T-cell (primary cell): ENCODE data around the gene ERICH3. TPM values are rescaled to one million over a fixed set of nuclear protein-coding genes. Genes with fewer than 3 reads are reported as not detected.
A peak's percentile ranks its signal among the peaks of the same experiment; 100 is the strongest.

Experiments
- ATAC-seq, 4 experiments: fragments of 200-7000 bp in 3 of 4; fragments of 150-1000 bp in 1 of 4; cut with Tn5 transposase; replicated peaks in 1 of 4; 1 replicate in 3 of 4; 2 replicates in 1 of 4; pipeline ENCODE4 v1.10.0; 2021; ENCODE audit warnings: moderate library complexity in 3 of 4, mild to moderate bottlenecking in 2 of 4, moderate number of reproducible peaks in 1 of 4
- CTCF ChIA-PET, 2 donors: fragments of 300-600 bp; sonication (Branson Sonifier 250); formaldehyde crosslinking; loops; one replicate each; lab custom pipeline; 2022; ENCODE audit warnings: antibody characterized with exemption in 2 of 2; lab: Charles Lee
- POLR2A ChIA-PET, 2 donors: fragments of 300-600 bp; sonication (Branson Sonifier 250); formaldehyde crosslinking; loops; one replicate each; lab custom pipeline; 2022; ENCODE audit warnings: antibody characterized with exemption in 2 of 2; lab: Charles Lee
- DNase-seq, 35 experiments: peaks; one replicate each; pipeline versions ENCODE4 v3.0.0 to v3.0.0-alpha.2; 2013 to 2023
- H3K27ac ChIP-seq: one replicate; pipeline ENCODE4 v1.5.1; 2013; ENCODE audit warnings: low read length
- H3K27me3 ChIP-seq, 2 experiments: replicated peaks in 1 of 2; 1 replicate in 1 of 2; 2 replicates in 1 of 2; pipeline versions ENCODE4 v1.6.1 to v1.7.0; 2013; ENCODE audit warnings: low read length in 1 of 2, mixed read lengths in 1 of 2; ENCODE audit not compliant: control insufficient read depth in 2 of 2, insufficient read depth in 2 of 2; ENCODE audit errors: extremely low read depth in 1 of 2
- H3K36me3 ChIP-seq, 2 donors: 1 replicate in 1 of 2; 2 replicates in 1 of 2; pipeline versions ENCODE4 v1.6.1 to v1.7.0; 2013; ENCODE audit warnings: low read length in 1 of 2; ENCODE audit not compliant: control insufficient read depth in 2 of 2, insufficient read depth in 1 of 2; ENCODE audit errors: extremely low read depth in 1 of 2
- H3K4me1 ChIP-seq, 2 experiments: 1 replicate in 1 of 2; 2 replicates in 1 of 2; pipeline versions ENCODE4 v1.6.1 to v1.7.0; 2013; ENCODE audit warnings: low read length in 2 of 2, mixed read lengths in 1 of 2; ENCODE audit not compliant: insufficient read depth in 2 of 2, control insufficient read depth in 1 of 2; ENCODE audit errors: extremely low read depth in 1 of 2
- H3K4me3 ChIP-seq, 2 donors: 1 replicate in 1 of 2; 2 replicates in 1 of 2; pipeline versions ENCODE4 v1.5.1 to v1.7.0; 2013; ENCODE audit warnings: mild to moderate bottlenecking in 2 of 2, low read length in 1 of 2, moderate library complexity in 1 of 2; ENCODE audit not compliant: control insufficient read depth in 1 of 2; ENCODE audit errors: extremely low read depth in 1 of 2
- H3K9me3 ChIP-seq: 2 replicates; pipeline ENCODE4 v1.7.0; 2013
- H3K27ac Mint-ChIP-seq, 2 donors: one replicate each; pipeline ENCODE4 v1.8.0; 2020 to 2021; ENCODE audit warnings: mild to moderate bottlenecking in 2 of 2, mixed read lengths in 2 of 2
- H3K27me3 Mint-ChIP-seq, 2 donors: one replicate each; pipeline ENCODE4 v1.8.0; 2021 to 2022; ENCODE audit warnings: mixed read lengths in 2 of 2
- H3K36me3 Mint-ChIP-seq: one replicate; pipeline ENCODE4 v1.8.0; 2021; ENCODE audit warnings: mixed read lengths
- H3K4me1 Mint-ChIP-seq, 3 donors: one replicate each; pipeline ENCODE4 v1.8.0; 2020 to 2022; ENCODE audit warnings: mixed read lengths in 3 of 3, mild to moderate bottlenecking in 1 of 3
- H3K4me3 Mint-ChIP-seq, 3 donors: one replicate each; pipeline ENCODE4 v1.8.0; 2020 to 2022; ENCODE audit warnings: mild to moderate bottlenecking in 3 of 3, mixed read lengths in 3 of 3, moderate library complexity in 3 of 3
- H3K9me3 Mint-ChIP-seq, 3 donors: one replicate each; pipeline ENCODE4 v1.8.0; 2020 to 2022; ENCODE audit warnings: mixed read lengths in 3 of 3
- WGBS: methylation state at CpG from one replicate; pipeline ENCODE4 v1.1.5; 2013; ENCODE audit warnings: missing lambda C conversion rate; ENCODE audit not compliant: insufficient coverage; 5-methylcytosine and 5-hydroxymethylcytosine counted together
- total RNA-seq, 35 experiments: library from RNA in 6 of 35; stranded (reverse) in 6 of 35; fragments of 120-200 nt in 1 of 35; gene quantifications; one replicate each; pipeline versions ENCODE4 v1.2.1 to v1.2.4 and lab custom pipeline; 2013 to 2026

Gene ERICH3
- total RNA-seq, 5 donors from 2014 or later (not counting 1 experiment from before 2014, with no cell fraction given) = 0.03 TPM; not detected in 4

- Mint-ChIP-seq H3K27me3 (no peaks in the 10 kb centered on the region), H3K27ac (no peak overlapping the region), H3K36me3 (no peaks in the 10 kb centered on the region), H3K4me1 (no peaks in the 10 kb centered on the region), H3K9me3 (no peaks in the 10 kb centered on the region), H3K4me3 (no peak overlapping the region)
- DNase-seq = no peak
- ChIA-PET CTCF (no interaction called here), POLR2A (no interaction called here)
- Histone ChIP-seq H3K4me3 (no peak overlapping the region), H3K27ac (no peak overlapping the region), H3K4me1 (no peaks in the 10 kb centered on the region), H3K9me3 (no peaks in the 10 kb centered on the region), H3K36me3 (no peaks in the 10 kb centered on the region), H3K27me3 (no peaks in the 10 kb centered on the region)
- ATAC-seq = no peak
- no CpG with 5 or more reads among the region's 4 CpGs for WGBS
These were observed 17.3 kb upstream of the ERICH3 start for GRCh38 chr1:74690909-74691308.

GRCh38 chr1:74690364-74690696 is 16.7 kb upstream of the ERICH3 start:
- Mint-ChIP-seq H3K4me3 (no peak overlapping the region), H3K36me3 (no peaks in the 10 kb centered on the region), H3K27ac (no peak overlapping the region), H3K9me3 (no peaks in the 10 kb centered on the region), H3K27me3 (no peaks in the 10 kb centered on the region), H3K4me1 (no peaks in the 10 kb centered on the region)
- no peaks in the 10 kb centered on the region for H3K36me3 ChIP-seq
- H3K27me3 ChIP-seq = no peaks in the 10 kb centered on the region
- DNase-seq (no peak), ATAC-seq (no peak)
- no peak overlapping the region for H3K4me3 ChIP-seq
- POLR2A ChIA-PET = no interaction called here
- H3K4me1 ChIP-seq = no peaks in the 10 kb centered on the region
- H3K9me3 ChIP-seq = no peaks in the 10 kb centered on the region
- CTCF ChIA-PET = interaction anchor here in 1 of 2 donors (1.1 to 1.4 kb wide), 4 partner anchors 15 to 43 kb away, joined by 3 to 9 read pairs (median 5); partner anchors contain the start of genes CRYZ and TYW3
- 0% methylated on average over 1 of the region's 2 CpGs for WGBS
- H3K27ac ChIP-seq = no peak overlapping the region

DNA sequence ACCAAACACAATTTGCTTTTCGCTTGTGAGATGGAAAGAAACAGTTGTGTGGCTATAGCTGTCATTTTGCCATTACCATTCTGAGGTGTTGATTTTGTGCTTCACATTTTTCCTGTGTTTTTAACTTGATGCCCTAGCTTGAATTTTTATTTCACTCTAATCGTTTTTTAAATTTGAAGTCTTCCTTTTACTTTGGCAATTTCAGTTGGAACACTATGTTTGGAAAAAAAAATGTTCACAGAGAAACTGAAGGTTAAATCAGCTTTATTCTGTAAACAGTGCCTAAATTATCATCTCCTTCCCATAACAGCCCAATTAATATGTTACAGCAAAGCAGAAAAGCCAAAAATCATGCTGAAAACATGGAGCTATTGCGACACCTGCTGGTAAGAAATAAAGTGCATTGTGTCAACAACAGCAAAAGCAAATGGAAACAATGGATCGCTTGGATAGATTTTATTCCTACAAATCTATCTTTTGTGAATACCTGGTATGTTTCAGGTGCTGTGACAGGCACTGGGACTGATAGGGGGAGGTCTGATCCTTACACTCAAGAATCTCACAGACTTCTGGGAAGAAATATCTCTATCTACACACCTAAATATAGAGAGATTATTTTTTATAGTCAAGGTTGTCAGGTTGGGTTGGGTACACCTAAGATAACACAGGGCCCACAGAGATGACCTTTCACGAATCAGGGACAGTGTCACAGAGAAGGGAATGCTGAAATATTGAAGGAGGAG is 16.2 kb upstream of the ERICH3 start:
- Histone ChIP-seq H3K27me3 (no peaks in the 10 kb centered on the region), H3K4me3 (no peak overlapping the region), H3K4me1 (no peaks in the 10 kb centered on the region), H3K36me3 (no peaks in the 10 kb centered on the region), H3K27ac (no peak overlapping the region), H3K9me3 (no peaks in the 10 kb centered on the region)
- Mint-ChIP-seq H3K4me3 (no peak overlapping the region), H3K9me3 (no peaks in the 10 kb centered on the region), H3K27me3 (no peaks in the 10 kb centered on the region), H3K36me3 (no peaks in the 10 kb centered on the region), H3K27ac (no peak overlapping the region), H3K4me1 (no peaks in the 10 kb centered on the region)
- DNase-seq (peak in 21 of 35 experiments; percentile 1 to 72 (median 18)), ATAC-seq (no peak)
- WGBS = no CpG with 5 or more reads among the region's 5 CpGs
- POLR2A ChIA-PET = interaction anchor here in 1 of 2 donors (0.6 kb wide), 1 partner anchor 254 kb away, joined by 6 read pairs; no protein-coding TSS in a partner anchor
- CTCF ChIA-PET = interaction anchor here (0.5 to 1.4 kb wide), 14 partner anchors 11 to 1503 kb away, joined by 3 to 9 read pairs (median 4); partner anchors contain the start of genes CRYZ (in 1 of the 2) and TYW3 (in 1 of the 2)

GRCh38 chr1:74686928-74687327 is 13.3 kb upstream of the ERICH3 start:
- POLR2A ChIA-PET = no interaction called here
- H3K4me3 Mint-ChIP-seq = no peak overlapping the region
- H3K36me3 ChIP-seq = no peaks in the 10 kb centered on the region
- H3K36me3 Mint-ChIP-seq = no peaks in the 10 kb centered on the region
- H3K4me1 Mint-ChIP-seq = no peaks in the 10 kb centered on the region
- CTCF ChIA-PET = interaction anchor here in 1 of 2 donors (1.4 kb wide), 1 partner anchor 47 kb away, joined by 3 read pairs; the partner anchor contains the start of gene TYW3
- no peak overlapping the region for H3K27ac ChIP-seq
- peaks cover 0 to 8% of the 10 kb centered on the region in 2 donors for H3K27me3 Mint-ChIP-seq
- H3K27me3 ChIP-seq = no peaks in the 10 kb centered on the region
- H3K9me3 ChIP-seq = no peaks in the 10 kb centered on the region
- DNase-seq (no peak), ATAC-seq (no peak)
- 100% methylated on average over 1 of the region's 4 CpGs for WGBS
- H3K4me3 ChIP-seq = no peak overlapping the region
- no peaks in the 10 kb centered on the region for H3K9me3 Mint-ChIP-seq
- no peaks in the 10 kb centered on the region for H3K4me1 ChIP-seq
- no peak overlapping the region for H3K27ac Mint-ChIP-seq

- H3K36me3 Mint-ChIP-seq = no peaks in the 10 kb centered on the region
- H3K27ac ChIP-seq = no peak overlapping the region
- CTCF ChIA-PET = no interaction called here
- H3K27me3 ChIP-seq = no peaks in the 10 kb centered on the region
- no CpG with 5 or more reads among the region's 2 CpGs for WGBS
- ATAC-seq (no peak), DNase-seq (no peak)
- no peak overlapping the region for H3K4me3 Mint-ChIP-seq
- H3K4me3 ChIP-seq = no peak overlapping the region
- POLR2A ChIA-PET = no interaction called here
- no peaks in the 10 kb centered on the region for H3K9me3 Mint-ChIP-seq
- no peak overlapping the region for H3K27ac Mint-ChIP-seq
- no peaks in the 10 kb centered on the region for H3K36me3 ChIP-seq
- no peaks in the 10 kb centered on the region for H3K9me3 ChIP-seq
- H3K27me3 Mint-ChIP-seq = peaks cover 4 to 9% of the 10 kb centered on the region in 2 donors
- H3K4me1 Mint-ChIP-seq = no peaks in the 10 kb centered on the region
- H3K4me1 ChIP-seq = no peaks in the 10 kb centered on the region
These were observed 10.7 kb upstream of the ERICH3 start for GRCh38 chr1:74684301-74684700.

DNA sequence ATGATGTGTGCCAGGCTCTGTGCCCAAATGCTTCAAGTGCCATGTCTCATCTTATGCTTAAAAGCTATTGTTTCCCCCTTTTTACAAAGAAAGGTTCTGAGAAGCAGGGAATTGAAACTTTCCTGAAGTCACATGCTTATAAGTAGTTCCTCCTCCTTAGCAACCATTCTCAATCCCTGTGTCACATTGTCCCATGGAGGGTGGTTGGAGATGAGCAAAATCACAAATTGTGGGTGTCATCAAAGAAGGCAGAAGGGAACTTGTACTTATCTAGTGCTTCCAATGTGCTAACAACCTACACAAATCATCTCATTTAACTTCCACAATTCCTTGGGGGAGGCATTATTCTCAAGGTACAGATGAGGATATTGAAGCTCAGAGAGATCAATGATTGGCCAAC is 10.1 kb upstream of the ERICH3 start:
- no peak for DNase-seq
- Mint-ChIP-seq H3K27ac (no peak overlapping the region), H3K4me1 (no peaks in the 10 kb centered on the region), H3K36me3 (no peaks in the 10 kb centered on the region), H3K9me3 (no peaks in the 10 kb centered on the region), H3K27me3 (peaks cover 4 to 15% of the 10 kb centered on the region in 2 donors), H3K4me3 (no peak overlapping the region)
- Histone ChIP-seq H3K27ac (no peak overlapping the region), H3K9me3 (no peaks in the 10 kb centered on the region), H3K27me3 (no peaks in the 10 kb centered on the region), H3K4me3 (no peak overlapping the region), H3K36me3 (no peaks in the 10 kb centered on the region), H3K4me1 (no peaks in the 10 kb centered on the region)
- ATAC-seq = no peak
- POLR2A ChIA-PET = no interaction called here
- CTCF ChIA-PET = no interaction called here
